HK-2 (cell line): ENCODE measurements around the gene NPRL2.

Experiments used
- DNase-seq: peaks from one replicate; pipeline ENCODE4 v3.0.0-alpha.2; 2018; ENCODE audit not compliant: unreplicated experiment

NPRL2 gene

DNA sequence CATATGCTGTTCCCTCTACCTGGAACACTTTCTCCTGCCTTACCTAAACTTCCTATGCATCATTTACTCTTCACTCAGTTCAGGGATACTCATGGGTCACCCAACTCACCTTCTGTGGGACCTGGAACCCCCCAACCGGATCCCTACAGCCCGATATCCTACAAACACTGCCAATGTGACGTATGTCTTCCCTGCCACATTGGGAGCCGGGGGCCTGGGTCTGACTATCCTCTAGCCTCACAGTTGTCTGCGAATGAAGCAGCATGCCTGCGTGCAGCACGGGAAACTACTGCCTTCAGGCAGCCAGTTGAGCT lies 405 bp downstream of the NPRL2 start:
- no peak for DNase-seq

GRCh38 chr3:50347187-50347813 lies 3.3 kb downstream of the NPRL2 start:
- DNase-seq, result peak; percentile 64

DNA sequence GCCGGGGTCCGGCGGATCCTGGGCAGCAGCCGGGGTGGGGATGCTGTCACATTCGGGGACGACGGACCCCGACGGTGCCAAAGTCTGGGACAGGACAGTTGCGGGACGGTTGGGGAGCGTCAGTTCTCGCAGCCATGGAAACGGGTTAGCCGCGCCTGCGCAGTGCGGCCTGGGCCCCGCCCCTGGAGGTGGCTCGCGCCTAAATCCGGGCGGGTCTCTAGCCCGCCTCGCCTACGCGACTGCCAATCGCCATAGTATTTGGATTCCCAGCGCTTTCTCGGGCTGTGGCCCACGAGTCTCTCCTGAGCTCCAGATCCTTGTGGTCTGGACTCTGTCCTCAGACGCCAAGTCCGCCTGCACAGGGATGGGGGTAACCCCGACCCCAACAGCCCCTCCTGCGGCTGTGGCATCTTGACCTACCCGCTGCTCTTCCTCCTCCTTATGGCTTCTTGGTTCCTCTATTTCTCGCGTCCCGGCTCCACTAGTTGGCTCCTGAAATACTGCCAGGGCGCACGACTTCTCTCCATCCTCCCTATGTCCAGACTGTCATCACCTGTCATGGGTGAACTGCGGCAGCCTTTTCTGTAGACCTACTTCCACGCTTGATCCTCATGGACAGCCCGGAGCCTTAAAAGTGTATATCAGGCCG lies 4.9 kb downstream of the NPRL2 start, which contains the start of gene ZMYND10:
TSS of gene ZMYND10 (minus strand) at position 147 of the 649 bp plus-strand sequence. CDS start 153 bp downstream, outside the sequence.
- no peak for DNase-seq

DNA sequence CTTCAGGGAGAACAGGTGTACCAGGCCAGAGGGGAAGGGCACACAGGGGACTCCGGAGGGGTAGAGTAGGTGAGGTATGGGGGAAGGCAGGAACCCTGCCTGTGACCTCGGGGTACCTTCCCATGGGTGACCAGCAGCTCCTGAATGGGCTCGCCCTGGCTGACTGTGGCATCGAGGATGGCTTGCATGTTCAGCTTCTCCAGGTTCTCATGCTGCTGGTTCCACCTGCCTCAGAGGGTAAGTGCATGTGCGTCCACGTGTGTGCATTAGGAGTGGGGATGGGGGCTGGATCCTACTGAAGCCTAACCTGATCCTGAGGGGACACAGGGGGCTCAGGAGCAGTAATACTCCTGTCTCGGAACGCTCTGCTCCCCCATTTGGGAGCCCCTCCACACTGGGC lies 5.6 kb downstream of the NPRL2 start:
- no peak for DNase-seq

GRCh38 chr3:50342813-50343633 lies 7.6 kb downstream of the NPRL2 start:
- DNase-seq, result no peak

GRCh38 chr3:50341996-50342650 lies 8.5 kb downstream of the NPRL2 start:
- no peak for DNase-seq

DNA sequence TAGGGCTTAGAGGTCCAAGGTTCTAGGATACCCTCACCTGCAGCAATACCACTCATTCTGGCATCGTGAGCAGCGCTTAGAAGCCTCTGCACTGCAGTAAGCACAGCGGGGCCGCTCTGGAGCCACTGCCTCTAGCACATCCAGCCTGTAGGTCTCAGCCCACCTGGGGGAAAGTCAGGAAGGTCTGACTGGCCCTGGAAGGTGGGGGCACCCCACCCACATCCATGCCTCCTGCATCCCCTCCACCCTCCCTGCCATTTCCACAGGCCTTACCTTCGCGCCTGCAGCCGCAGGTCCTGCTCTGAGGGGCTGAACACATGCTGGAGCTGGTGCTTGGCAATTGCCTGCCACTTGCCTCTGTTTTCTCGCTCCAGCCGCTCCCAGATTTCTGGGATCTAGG lies 9.0 kb downstream of the NPRL2 start:
- DNase-seq, result no peak

DNA sequence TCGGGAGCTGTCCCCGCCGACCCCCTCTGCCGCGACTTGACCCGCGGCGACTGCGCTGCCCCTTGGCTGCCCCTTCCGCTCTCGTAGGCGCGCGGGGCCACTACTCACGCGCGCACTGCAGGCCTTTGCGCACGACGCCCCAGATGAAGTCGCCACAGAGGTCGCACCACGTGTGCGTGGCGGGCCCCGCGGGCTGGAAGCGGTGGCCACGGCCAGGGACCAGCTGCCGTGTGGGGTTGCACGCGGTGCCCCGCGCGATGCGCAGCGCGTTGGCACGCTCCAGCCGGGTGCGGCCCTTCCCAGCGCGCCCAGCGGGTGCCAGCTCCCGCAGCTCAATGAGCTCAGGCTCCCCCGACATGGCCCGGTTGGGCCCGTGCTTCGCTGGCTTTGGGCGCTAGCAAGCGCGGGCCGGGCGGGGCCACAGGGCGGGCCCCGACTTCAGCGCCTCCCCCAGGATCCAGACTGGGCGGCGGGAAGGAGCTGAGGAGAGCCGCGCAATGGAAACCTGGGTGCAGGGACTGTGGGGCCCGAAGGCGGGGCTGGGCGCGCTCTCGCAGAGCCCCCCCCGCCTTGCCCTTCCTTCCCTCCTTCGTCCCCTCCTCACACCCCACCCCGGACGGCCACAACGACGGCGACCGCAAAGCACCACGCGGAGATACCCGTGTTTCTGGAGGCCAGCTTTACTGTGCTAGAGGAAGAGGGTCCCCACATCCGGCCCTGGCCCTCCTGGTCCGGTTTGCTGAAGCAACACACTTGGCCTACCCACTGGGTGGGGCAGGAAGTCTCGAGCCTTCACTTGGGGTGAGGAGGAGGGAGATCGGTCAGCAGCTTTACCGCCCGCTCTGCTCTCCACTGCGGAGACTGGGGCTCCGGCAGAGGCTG lies 9.9 kb downstream of the NPRL2 start, which contains the start of gene RASSF1:
TSS of gene RASSF1 (minus strand) at position 389 of the 882 bp plus-strand sequence. CDS start at position 358, 31 bp downstream.
- DNase-seq, result no peak

DNA sequence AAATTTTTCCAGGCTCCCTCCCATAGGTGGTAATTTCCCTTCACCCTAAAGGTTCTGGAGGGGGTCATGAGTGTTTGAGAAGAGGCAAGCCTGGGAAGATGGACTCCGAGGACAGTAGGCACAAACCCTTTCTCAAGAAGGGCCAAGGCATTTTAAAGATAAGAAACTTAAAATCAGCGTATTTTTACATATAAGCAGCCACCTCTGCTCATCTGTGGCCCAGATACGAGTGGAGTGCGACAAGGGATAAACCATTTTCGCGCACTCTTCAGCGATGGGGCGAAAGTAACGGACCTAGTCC lies 10.5 kb downstream of the NPRL2 start:
- DNase-seq, result no peak

DNA sequence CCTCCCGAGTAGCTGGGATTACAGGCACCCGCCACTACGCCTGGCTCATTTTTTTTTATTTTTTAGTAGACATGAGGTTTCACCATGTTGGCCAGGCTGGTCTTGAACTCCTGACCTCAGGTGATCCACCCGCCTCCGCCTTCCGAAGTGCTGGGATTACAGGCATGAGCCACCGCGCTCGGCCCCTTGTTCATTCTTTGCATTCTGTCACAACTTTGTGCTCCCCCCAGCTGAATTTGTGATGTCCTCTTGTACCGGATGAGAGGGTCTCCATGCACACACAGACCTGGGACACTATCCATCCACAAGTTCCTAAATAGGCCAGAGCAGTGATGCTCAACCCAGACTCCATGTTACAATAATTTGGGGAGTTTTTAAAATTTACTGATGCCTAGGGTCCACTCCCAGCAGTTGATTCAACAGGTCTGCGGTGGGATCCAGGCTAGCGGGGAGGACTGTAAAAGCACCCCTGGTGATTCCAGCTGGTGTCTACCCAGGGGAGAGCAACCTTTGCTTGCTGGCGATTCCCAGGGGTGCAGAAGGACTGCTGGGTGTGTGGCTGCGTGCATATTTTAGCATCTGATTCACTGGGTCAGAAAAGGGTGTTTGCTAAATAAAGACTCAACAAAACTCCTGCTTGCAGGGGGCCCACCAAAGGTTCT lies 11.0 kb downstream of the NPRL2 start:
- no peak for DNase-seq

GRCh38 chr3:50338965-50339364 lies 11.6 kb downstream of the NPRL2 start:
- DNase-seq, result no peak

DNA sequence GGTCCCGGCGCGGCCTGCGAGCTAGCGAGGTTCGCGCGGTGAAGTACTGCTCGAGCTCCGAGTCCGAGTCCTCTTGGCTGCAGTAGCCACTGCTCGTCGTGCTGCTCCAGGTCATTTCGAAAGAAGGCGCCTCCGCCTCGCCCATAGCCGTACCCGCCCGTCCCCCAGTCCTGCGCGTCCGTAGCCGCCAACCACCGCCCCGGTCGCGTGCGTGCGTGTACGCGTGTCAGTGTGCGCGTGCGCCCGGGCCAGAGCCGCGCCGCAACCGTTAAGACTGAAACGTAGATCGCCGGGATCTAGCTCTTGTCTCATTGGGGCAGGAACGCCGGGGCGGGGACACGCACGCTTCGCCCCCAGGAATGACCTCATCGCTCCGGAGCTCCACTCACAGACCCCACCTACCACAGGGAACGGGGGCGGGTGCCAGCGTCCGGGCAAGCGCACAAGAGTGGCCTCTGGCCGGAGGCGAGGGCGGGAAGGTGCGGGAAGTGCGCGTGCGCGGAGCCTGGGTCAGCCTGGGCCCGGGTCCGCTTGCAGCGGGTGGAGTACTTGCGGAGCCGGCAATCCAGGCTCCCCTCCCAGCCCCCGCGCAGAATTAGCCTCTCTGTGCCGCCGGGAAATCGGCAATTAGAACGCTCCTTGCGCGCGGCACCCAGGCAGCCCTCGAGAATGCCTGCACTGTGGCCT lies 13.3 kb downstream of the NPRL2 start:
- DNase-seq, result peak; percentile 96

GRCh38 chr3:50336452-50337174 lies 14.0 kb downstream of the NPRL2 start:
- no peak for DNase-seq

DNA sequence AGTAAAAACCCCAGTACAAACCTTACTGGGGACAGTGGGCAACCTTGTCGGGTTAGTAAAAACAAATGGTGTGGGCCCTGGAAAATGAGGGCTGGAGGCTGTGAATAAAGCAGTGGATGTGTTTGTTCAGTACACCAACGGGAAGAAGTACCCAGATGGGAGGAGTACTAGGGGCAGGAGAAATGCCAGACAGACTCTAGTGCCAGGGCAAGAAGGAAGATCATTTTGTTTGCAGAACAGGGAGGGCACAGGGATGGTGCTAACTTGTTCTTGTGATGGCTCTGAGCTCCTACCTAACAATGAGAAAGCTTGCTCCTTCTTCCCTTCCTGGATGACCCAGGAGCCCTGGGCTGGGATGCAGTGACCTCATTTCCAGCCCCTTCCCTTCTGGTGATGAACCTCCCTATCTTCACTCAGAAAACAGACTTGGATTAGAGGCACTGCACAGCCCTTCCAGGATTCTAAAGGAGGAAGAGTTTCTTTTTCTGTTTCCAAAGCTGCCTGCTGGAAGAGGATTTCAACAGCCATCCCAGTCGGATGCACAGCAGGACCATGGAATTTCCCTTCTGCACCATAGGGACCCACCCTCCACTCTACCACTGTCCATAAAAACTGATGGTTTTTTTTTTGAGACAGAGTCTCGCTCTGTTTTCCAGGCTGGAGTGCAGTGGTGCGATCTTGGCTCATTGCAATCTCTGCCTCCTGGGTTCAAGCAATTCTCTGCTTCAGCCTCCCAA lies 16.1 kb downstream of the NPRL2 start:
- no peak for DNase-seq

GRCh38 chr3:50333744-50334328 lies 16.7 kb downstream of the NPRL2 start:
- DNase-seq, result no peak

- no peak for DNase-seq
Observed at GRCh38 chr3:50331364-50331907, 19.1 kb downstream of the NPRL2 start.

DNA sequence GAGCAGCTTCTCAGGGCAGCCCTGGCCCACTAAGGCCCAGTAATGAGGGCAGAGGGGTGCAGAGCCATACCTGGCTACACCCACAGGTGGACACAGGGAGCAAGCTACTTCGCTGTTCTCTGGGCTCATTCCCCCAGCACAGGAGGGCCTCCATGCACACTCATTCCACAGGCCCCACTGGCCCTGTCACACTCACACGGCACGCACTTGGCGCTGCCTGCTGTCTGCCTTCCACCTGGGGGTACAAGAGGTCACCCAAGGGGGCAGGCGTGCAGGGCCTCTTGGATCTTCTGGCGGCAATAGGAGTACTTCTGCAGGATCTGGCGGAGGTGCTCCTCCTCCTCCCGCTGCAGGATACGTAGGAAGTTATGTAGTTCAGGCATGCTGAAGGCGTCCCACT lies 20.2 kb downstream of the NPRL2 start:
- DNase-seq, result no peak
